ENCODE data around the gene SLITRK3. TPM values are rescaled to one million over a fixed set of nuclear protein-coding genes. Genes with fewer than 3 reads are reported as not detected.
A peak's percentile ranks its signal among the peaks of the same experiment; 100 is the strongest.

SLITRK3 gene
- polyA plus RNA-seq, 1 experiment, result not detected

GRCh38 chr3:165217739-165218138 is 21.6 kb upstream of the SLITRK3 start:
- Histone ChIP-seq H3K27ac (ENCODE audit: low read depth, low read length) (no peak overlapping the region), H3K4me3 (ENCODE audit: low read depth, low read length) (no peak overlapping the region), H3K27me3 (ENCODE audit: control insufficient read depth, insufficient read depth, low read length) (no peaks in the 10 kb centered on the region), H3K9me3 (ENCODE audit: control insufficient read depth, insufficient read depth, low read length) (no peaks in the 10 kb centered on the region)
- TF ChIP-seq CTCF (IDR thresholded peaks at IDR 0.05; ENCODE audit: low read depth, low read length), result no peak
- ChIA-PET POLR2A (no interaction called here), CTCF (interaction anchor here (1.7 kb wide), 1 partner anchor 11 kb away, joined by 8 read pairs; no protein-coding TSS in a partner anchor)
- no peak for DNase-seq (ENCODE audit: low read depth, low spot score)

GRCh38 chr3:165212580-165212979 is 16.4 kb upstream of the SLITRK3 start:
- ChIA-PET CTCF (no interaction called here), POLR2A (no interaction called here)
- no peaks in the 10 kb centered on the region for H3K9me3 ChIP-seq (ENCODE audit: control insufficient read depth, insufficient read depth, low read length)
- H3K27ac ChIP-seq (ENCODE audit: low read depth, low read length), result no peak overlapping the region
- H3K27me3 ChIP-seq (ENCODE audit: control insufficient read depth, insufficient read depth, low read length), result no peaks in the 10 kb centered on the region
- no peak overlapping the region for H3K4me3 ChIP-seq (ENCODE audit: low read depth, low read length)
- DNase-seq (ENCODE audit: low read depth, low spot score), result no peak
- no peak for TF ChIP-seq CTCF (IDR thresholded peaks at IDR 0.05; ENCODE audit: low read depth, low read length)

- Histone ChIP-seq H3K4me3 (ENCODE audit: low read depth, low read length) (no peak overlapping the region), H3K27me3 (ENCODE audit: control insufficient read depth, insufficient read depth, low read length) (no peaks in the 10 kb centered on the region), H3K9me3 (ENCODE audit: control insufficient read depth, insufficient read depth, low read length) (no peaks in the 10 kb centered on the region), H3K27ac (ENCODE audit: low read depth, low read length) (no peak overlapping the region)
- TF ChIP-seq CTCF (IDR thresholded peaks at IDR 0.05; ENCODE audit: low read depth, low read length), result no peak
- POLR2A ChIA-PET, result no interaction called here
- no peak for DNase-seq (ENCODE audit: low read depth, low spot score)
- CTCF ChIA-PET, result interaction anchor here (1.1 kb wide), 1 partner anchor 9 kb away, joined by 3 read pairs; no protein-coding TSS in a partner anchor
Observed at GRCh38 chr3:165211721-165212120, 15.5 kb upstream of the SLITRK3 start.

GRCh38 chr3:165210727-165211126 is 14.5 kb upstream of the SLITRK3 start:
- POLR2A ChIA-PET, result no interaction called here
- Histone ChIP-seq H3K9me3 (ENCODE audit: control insufficient read depth, insufficient read depth, low read length) (no peaks in the 10 kb centered on the region), H3K27me3 (ENCODE audit: control insufficient read depth, insufficient read depth, low read length) (no peaks in the 10 kb centered on the region), H3K27ac (ENCODE audit: low read depth, low read length) (no peak overlapping the region), H3K4me3 (ENCODE audit: low read depth, low read length) (no peak overlapping the region)
- CTCF ChIA-PET, result interaction anchor here (0.6 kb wide), 1 partner anchor 9 kb away, joined by 3 read pairs; no protein-coding TSS in a partner anchor
- TF ChIP-seq CTCF (IDR thresholded peaks at IDR 0.05; ENCODE audit: low read depth, low read length), result no peak
- DNase-seq (ENCODE audit: low read depth, low spot score), result no peak

- TF ChIP-seq CTCF (IDR thresholded peaks at IDR 0.05; ENCODE audit: low read depth, low read length), result peak; percentile 42
- no peak for DNase-seq (ENCODE audit: low read depth, low spot score)
- H3K27me3 ChIP-seq (ENCODE audit: control insufficient read depth, insufficient read depth, low read length), result no peaks in the 10 kb centered on the region
- CTCF ChIA-PET, result interaction anchor here (0.5 to 0.6 kb wide), 2 partner anchors 9 to 274 kb away, joined by 3 to 4 read pairs; no protein-coding TSS in a partner anchor
- no peak overlapping the region for H3K27ac ChIP-seq (ENCODE audit: low read depth, low read length)
- H3K4me3 ChIP-seq (ENCODE audit: low read depth, low read length), result no peak overlapping the region
- POLR2A ChIA-PET, result no interaction called here
- H3K9me3 ChIP-seq (ENCODE audit: control insufficient read depth, insufficient read depth, low read length), result no peaks in the 10 kb centered on the region
Observed at GRCh38 chr3:165210132-165210531, 13.9 kb upstream of the SLITRK3 start.

Measured in AG04450 (cell line).